Measurements from ENCODE around the gene GET3.
"Not testable (repeated sequence)": the region's sequence is repeated elsewhere in the genome, so short reads cannot be mapped to it uniquely, and the experiment has no call there.

The GET3 gene

DNA sequence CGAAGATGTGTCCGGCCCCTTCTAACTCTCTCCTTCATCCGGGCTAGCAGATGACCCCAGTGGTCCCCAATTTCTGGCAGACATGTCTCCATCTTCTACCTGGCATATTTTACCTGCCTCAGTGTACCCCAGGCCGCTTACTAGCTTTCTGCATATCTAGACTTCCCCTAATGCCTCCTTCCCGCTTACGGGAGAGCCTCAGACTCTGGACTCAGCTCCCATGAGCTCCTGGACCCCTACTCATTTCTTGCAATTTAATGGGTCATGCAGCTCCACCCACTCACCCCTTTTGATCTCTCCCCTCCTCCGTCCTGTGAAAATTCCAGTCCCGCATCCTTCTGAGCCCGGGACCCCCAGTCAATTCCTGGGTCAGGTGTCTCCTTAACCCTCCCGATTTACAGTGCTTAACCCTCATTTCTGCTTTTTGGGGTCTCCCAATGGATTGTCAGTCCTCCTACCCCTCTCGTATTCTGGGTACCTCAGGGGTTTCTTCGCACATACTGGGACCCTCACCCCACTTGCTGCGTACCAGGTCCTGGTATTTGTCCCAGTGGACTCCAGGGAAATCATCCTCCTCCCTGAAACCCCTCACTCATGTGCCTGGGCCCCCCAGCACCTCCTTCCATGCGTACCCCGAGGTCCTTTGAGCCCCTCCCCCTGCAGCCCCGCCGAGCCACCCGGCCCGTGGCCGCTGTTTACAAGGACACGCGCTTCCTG, 53.5 kb downstream of the GET3 start:
- DNase-seq (ENCODE audit: low read depth in 4 of 4, low spot score in 1 of 4) = no peak

DNA sequence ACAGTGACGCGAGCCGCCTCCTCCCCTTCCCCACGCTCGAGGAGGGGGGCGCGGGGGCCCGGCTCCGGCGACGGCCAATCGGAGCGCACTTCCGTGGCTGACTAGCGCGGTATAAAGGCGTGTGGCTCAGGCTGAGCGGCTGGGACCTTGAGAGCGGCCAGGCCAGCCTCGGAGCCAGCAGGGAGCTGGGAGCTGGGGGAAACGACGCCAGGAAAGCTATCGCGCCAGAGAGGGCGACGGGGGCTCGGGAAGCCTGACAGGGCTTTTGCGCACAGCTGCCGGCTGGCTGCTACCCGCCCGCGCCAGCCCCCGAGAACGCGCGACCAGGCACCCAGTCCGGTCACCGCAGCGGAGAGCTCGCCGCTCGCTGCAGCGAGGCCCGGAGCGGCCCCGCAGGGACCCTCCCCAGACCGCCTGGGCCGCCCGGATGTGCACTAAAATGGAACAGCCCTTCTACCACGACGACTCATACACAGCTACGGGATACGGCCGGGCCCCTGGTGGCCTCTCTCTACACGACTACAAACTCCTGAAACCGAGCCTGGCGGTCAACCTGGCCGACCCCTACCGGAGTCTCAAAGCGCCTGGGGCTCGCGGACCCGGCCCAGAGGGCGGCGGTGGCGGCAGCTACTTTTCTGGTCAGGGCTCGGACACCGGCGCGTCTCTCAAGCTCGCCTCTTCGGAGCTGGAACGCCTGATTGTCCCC, 54.2 kb downstream of the GET3 start, which contains the start of gene JUNB:
Gene JUNB, plus strand, starts transcription at position 142 of the 706 bp plus-strand sequence. Its CDS starts 286 bp downstream, at position 428.
- peak; percentile 91 to 96 (median 94) for DNase-seq (ENCODE audit: low read depth in 4 of 4, low spot score in 1 of 4)

DNA sequence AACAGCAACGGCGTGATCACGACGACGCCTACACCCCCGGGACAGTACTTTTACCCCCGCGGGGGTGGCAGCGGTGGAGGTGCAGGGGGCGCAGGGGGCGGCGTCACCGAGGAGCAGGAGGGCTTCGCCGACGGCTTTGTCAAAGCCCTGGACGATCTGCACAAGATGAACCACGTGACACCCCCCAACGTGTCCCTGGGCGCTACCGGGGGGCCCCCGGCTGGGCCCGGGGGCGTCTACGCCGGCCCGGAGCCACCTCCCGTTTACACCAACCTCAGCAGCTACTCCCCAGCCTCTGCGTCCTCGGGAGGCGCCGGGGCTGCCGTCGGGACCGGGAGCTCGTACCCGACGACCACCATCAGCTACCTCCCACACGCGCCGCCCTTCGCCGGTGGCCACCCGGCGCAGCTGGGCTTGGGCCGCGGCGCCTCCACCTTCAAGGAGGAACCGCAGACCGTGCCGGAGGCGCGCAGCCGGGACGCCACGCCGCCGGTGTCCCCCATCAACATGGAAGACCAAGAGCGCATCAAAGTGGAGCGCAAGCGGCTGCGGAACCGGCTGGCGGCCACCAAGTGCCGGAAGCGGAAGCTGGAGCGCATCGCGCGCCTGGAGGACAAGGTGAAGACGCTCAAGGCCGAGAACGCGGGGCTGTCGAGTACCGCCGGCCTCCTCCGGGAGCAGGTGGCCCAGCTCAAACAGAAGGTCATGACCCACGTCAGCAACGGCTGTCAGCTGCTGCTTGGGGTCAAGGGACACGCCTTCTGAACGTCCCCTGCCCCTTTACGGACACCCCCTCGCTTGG, 55.0 kb downstream of the GET3 start:
- DNase-seq (ENCODE audit: low read depth in 4 of 4, low spot score in 1 of 4) = peak in 1 of 4 experiments; percentile 67

DNA sequence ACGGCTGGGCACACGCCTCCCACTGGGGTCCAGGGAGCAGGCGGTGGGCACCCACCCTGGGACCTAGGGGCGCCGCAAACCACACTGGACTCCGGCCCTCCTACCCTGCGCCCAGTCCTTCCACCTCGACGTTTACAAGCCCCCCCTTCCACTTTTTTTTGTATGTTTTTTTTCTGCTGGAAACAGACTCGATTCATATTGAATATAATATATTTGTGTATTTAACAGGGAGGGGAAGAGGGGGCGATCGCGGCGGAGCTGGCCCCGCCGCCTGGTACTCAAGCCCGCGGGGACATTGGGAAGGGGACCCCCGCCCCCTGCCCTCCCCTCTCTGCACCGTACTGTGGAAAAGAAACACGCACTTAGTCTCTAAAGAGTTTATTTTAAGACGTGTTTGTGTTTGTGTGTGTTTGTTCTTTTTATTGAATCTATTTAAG, 55.6 kb downstream of the GET3 start:
- no peak for DNase-seq (ENCODE audit: low read depth in 4 of 4, low spot score in 1 of 4)

DNA sequence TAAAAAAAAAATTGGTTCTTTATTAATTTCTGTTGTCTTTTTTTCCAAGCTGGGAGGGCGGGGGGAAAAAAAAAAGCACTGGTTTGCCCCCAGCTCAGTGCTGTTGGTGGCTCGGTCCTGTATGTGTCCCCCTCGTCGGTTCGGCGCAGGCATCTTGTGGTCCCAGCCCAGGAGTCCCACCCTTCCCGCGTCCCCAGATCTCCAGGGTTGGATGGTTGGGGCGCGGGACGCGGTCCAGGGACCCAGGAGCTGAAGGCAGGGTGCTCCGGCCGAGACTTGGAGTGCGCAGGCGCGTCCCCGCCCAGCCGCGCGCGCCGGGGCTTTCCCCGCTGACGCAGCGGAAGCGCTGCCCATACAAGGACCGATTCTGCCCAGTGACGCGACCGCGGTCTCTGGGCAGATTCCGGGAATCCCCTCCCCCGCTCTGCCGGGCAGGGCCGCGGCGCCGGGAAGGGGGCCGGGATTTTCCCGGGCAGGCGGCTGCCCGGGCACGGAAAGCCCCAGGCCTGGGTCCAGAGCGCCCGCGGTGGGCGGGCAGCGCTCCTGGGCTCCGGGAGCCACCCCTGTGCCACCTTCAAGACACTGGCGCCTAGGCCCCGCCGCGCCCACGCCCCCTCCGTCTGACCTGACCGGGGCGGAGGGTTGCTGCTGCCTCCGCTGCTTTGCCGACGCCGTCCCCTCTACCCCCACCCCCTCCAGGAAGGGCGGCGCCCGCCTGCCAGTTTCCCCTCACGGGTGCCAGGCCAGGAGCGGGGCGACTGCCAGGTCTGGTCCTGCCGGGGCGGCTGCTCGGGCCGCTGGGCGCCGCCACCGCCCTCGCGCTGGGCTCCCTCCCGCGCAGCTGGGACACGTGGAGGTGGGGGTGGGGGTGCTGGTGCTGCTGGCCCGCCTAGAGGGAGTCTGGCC, 56.2 kb downstream of the GET3 start:
- DNase-seq (ENCODE audit: low read depth in 4 of 4, low spot score in 1 of 4) = peak in 3 of 4 experiments; percentile 83 to 90 (median 89)

DNA sequence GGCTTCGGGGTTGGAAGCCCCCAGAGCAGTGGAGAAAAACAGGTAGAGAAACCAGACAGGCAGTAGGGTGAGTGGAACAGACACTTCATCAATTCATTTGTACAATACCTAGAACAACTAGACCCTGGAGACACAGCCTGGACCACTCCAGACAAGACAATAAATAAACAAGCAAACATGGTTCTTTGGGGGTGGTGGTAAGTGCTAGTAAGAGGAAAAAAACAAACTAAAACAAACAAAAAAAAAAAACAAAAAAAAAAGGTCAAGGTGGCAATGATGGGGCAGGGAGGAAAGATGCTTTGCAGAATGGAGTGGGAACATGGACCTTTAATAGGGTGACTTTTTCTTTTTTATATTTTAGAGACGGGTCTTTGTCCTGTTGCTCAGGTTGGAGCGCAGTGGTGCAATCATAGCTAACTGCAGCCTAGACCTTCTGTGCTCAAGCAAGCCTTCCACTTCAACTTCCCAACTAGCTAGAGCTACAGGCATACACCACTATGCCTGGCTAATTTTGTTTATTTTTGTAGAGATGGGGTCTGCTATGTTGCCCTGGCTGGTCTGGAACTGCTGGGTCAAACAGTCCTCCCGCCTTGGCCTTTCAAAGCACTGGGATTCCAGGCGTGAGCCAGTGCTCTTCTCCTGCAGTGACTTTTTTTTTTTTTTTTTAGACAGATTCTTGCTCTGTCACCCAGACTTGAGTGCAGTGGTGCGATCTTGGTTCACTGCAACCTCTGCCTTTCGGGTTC, 57.1 kb downstream of the GET3 start:
- no peak for DNase-seq (ENCODE audit: low read depth in 4 of 4, low spot score in 1 of 4)

DNA sequence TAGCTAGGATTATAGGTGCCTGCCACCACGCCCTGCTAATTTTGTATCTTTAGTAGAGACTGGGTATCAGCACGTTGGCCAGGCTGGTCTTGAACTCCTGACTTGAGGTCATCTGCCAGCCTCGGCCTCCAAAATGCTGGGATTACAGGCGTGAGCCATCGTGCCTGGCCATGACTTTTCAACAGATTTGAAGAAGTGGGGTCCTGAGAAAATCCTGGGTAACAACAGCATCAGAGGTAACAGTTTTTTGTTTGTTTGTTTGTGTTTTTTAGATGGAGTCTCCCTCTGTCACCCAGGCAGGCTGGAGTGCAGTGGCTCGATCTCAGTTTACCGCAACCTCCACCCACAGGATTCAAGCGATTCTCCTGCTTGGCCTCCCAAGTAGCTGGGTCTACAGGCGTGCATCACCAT, 57.7 kb downstream of the GET3 start:
- no peak for DNase-seq (ENCODE audit: low read depth in 4 of 4, low spot score in 1 of 4)

DNA sequence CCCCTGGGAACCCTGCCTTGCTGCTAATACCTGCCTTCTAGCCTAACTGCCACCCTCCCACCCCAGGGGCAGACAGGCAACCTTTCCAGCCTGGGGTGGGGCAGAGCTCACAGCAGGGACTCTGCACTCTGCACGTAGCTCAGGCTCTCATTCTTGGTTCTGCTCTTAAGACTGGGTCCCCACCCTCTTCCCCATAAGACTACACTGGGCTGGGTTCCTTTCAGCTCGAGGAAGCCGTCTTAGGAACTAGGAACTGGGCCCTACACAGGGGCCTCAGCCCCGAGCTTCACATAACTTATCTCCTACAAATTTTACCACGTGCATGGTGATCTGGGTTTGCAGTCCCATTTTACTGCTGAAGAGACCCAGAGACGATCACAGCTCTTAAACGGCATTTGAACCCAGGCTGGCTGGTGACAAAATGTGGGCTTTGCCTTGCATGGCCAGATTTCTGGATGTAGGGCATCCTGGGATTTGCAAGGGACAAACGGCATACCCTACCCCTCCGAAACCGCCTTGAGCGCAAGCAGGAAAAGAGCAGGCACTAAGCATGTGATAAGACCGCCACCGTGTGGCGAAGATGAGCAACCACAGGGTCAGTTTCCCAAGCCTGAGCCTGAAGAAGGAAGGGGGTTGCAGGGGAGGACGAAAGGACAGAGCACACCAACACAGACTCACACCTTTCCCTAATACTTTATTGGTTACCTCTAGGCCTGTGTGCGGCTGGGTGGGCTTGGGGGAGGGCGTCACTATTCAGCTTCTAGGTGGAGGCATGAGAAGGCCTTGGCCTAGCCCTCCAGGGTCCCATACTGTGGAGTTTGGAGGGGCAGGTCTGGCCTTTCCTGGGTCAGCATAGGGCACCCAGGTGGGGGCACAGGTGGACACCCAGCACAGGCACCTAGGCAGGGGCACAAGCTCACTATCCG, 59.1 kb downstream of the GET3 start:
- DNase-seq (ENCODE audit: low read depth in 4 of 4, low spot score in 1 of 4) = peak in 1 of 4 experiments; percentile 65

DNA sequence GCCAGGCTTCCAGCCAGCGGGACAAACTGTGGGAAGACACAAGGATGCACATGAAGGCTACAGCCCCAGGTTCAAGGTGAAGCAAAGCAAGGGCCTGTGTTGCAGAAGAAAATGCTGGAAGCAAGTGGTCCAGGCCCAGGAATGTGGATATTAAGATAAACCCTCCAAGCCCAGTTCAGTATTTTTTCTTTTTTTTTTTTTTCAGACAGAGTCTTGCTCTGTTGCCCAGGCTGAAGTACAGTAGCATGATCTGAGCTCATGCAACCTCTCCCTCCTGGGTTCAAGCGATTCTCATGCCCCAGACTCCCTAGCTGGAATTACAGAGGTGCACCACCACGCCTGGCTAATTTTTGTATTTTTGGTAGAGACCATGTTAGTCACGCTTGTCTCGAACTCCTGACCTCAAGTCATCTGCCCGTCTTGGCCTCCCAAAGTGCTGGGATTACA, 59.9 kb downstream of the GET3 start:
- no peak for DNase-seq (ENCODE audit: low read depth in 4 of 4, low spot score in 1 of 4)

DNA sequence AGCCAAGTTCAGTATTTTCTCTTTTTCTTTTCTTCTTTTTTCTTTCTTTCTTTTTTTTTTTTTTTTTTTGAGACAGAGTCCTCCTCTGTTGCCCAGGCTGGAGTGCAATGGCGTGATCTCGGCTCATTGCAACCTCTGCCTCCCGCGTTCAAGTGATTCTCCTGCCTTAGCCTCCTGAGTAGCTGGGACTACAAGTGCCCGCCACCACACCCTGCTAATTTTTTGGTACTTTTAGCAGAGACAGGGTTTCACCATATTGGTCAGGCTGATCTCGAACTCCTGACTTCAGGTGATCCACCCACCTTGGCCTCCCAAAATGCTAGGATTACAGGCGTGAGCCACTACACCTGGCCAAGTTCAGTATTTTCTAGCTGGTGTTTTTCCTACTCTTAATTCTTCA, 60.3 kb downstream of the GET3 start:
- not testable (repeated sequence) for DNase-seq (ENCODE audit: low read depth in 4 of 4, low spot score in 1 of 4)
